HepG2 (cell line): ENCODE results near the gene CACNA2D1. TPM values are rescaled to one million over a fixed set of nuclear protein-coding genes. Genes with fewer than 3 reads are reported as not detected.

ENCODE experiments used
- SRSF1 ChIP-seq: fragments of 200-400 bp; formaldehyde crosslinking; optimal IDR thresholded peaks from 2 replicates; pipeline ENCODE3; 2017; ENCODE audit warnings: mild to moderate bottlenecking, low read depth, low read length, moderate library complexity
- U2AF1 ChIP-seq: fragments of 200-400 bp; formaldehyde crosslinking; optimal IDR thresholded peaks from 2 replicates; pipeline ENCODE3; 2017; ENCODE audit warnings: mild to moderate bottlenecking, low read depth, low read length
- ZNF788 ChIP-seq: sonication (generic); formaldehyde crosslinking; IDR thresholded peaks from 2 replicates; pipeline ENCODE4 v1.5.0; 2020; ENCODE audit warnings: mild to moderate bottlenecking, missing genetic modification reagents, borderline replicate concordance
- polyA plus RNA-seq, 8 experiments: library from polyadenylated mRNA; depleted of rRNA in 3 of 8; stranded (reverse) in 7 of 8; unstranded in 1 of 8; fragments of >200 nt; fragmentation: Illumina TruSeq in 4 of 8; extraction: Trizol in 4 of 8; gene quantifications; 2 replicates each; pipeline versions ENCODE4 v1.2.1 to v1.2.3, GENCODE V29; 2011 to 2016; ENCODE audit warnings: low read depth in 4 of 8, missing spikeins in 1 of 8, mixed read lengths in 1 of 8; ENCODE audit not compliant: insufficient read depth in 1 of 8
- total RNA-seq, 5 experiments: library from RNA; depleted of rRNA; stranded (reverse); fragments of >200 nt; fragmentation: Illumina TruSeq; extraction: Trizol; gene quantifications; 2 replicates each; pipeline ENCODE4 v1.2.3, GENCODE V29; 2016; ENCODE audit warnings: low read depth in 1 of 5
- TF ChIP-seq, protein P1 (sequence below): sonication (generic); formaldehyde crosslinking; IDR thresholded peaks from 2 replicates; pipeline ENCODE4 v1.8.0; 2022; ENCODE audit warnings: missing genetic modification reagents, mild to moderate bottlenecking, inconsistent platforms, borderline replicate concordance
- TF ChIP-seq, protein P2 (sequence below), 2 experiments: fragments of 450-650 bp in 1 of 2; sonication (generic) in 1 of 2; formaldehyde crosslinking in 1 of 2; IDR thresholded peaks; 2 replicates each; pipeline versions ENCODE4 v1.6.1 to v1.8.0; 2016 to 2022; ENCODE audit warnings: antibody characterized with exemption in 1 of 2, mild to moderate bottlenecking in 1 of 2, missing genetic modification reagents in 1 of 2

The CACNA2D1 gene
- total and polyA plus RNA-seq, 2 of the 13 experiments (the other 11 are each of a cell fraction or from before 2014, with no cell fraction given) = not detected

DNA sequence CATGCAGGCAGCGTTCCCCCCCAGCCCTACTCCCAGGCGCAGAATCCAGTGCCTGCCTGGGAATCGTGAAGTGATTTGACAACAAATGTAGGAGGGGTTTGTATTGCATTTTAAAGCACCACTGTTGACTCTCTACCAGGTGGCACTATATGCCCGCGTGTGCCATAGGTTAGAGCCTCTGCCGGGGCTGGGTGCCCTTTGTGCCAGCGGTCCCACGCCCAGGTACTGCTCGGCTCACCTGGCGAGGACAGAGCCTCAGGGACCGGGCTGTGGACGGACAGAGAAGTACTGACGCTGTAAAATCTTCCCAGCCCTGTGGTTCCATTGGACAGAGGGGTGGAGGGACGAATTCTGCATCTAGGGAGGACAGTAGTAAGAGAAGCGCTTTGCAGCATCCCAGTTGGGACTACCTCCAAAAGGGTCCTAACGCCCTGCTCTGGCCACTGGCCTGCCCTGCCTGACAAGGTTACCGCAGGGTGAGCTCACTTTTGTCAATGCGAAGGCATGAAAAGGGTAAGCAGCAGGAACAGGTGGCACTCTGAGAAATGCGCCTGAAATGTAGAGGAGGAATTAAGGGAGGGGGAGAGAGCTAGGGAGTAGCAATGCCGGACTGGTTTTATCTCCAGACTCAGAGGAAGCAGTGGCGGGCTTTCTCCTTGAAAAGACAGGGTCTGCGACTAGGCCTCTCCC lies 788 bp upstream of the CACNA2D1 start (continued):
- TF ChIP-seq, protein P1, sequence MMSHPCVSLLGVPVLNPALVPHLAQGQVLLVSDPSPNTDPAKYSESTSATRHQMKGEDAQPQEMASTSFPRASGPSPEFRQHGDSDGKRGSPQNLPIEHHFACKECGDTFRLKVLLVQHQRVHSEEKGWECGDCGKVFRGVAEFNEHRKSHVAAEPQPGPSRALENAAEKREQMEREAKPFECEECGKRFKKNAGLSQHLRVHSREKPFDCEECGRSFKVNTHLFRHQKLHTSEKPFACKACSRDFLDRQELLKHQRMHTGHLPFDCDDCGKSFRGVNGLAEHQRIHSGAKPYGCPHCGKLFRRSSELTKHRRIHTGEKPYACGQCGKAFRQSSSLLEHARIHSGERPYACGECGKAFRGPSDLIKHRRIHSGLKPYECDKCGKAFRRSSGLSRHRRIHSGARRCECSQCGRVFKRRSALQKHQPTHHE (CRISPR knock-in tag) = no peak
- TF ChIP-seq ZNF788 (CRISPR knock-in tag) (no peak), U2AF1 (no peak), SRSF1 (no peak)
- TF ChIP-seq, protein P2, sequence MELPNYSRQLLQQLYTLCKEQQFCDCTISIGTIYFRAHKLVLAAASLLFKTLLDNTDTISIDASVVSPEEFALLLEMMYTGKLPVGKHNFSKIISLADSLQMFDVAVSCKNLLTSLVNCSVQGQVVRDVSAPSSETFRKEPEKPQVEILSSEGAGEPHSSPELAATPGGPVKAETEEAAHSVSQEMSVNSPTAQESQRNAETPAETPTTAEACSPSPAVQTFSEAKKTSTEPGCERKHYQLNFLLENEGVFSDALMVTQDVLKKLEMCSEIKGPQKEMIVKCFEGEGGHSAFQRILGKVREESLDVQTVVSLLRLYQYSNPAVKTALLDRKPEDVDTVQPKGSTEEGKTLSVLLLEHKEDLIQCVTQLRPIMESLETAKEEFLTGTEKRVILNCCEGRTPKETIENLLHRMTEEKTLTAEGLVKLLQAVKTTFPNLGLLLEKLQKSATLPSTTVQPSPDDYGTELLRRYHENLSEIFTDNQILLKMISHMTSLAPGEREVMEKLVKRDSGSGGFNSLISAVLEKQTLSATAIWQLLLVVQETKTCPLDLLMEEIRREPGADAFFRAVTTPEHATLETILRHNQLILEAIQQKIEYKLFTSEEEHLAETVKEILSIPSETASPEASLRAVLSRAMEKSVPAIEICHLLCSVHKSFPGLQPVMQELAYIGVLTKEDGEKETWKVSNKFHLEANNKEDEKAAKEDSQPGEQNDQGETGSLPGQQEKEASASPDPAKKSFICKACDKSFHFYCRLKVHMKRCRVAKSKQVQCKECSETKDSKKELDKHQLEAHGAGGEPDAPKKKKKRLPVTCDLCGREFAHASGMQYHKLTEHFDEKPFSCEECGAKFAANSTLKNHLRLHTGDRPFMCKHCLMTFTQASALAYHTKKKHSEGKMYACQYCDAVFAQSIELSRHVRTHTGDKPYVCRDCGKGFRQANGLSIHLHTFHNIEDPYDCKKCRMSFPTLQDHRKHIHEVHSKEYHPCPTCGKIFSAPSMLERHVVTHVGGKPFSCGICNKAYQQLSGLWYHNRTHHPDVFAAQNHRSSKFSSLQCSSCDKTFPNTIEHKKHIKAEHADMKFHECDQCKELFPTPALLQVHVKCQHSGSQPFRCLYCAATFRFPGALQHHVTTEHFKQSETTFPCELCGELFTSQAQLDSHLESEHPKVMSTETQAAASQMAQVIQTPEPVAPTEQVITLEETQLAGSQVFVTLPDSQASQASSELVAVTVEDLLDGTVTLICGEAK (IDR thresholded peaks at IDR 0.05) = no peak
- TF ChIP-seq, protein P2 (CRISPR knock-in tag; IDR thresholded peaks at IDR 0.05) = no peak
